ENCODE data around the gene AFG1L.

The AFG1L gene

DNA sequence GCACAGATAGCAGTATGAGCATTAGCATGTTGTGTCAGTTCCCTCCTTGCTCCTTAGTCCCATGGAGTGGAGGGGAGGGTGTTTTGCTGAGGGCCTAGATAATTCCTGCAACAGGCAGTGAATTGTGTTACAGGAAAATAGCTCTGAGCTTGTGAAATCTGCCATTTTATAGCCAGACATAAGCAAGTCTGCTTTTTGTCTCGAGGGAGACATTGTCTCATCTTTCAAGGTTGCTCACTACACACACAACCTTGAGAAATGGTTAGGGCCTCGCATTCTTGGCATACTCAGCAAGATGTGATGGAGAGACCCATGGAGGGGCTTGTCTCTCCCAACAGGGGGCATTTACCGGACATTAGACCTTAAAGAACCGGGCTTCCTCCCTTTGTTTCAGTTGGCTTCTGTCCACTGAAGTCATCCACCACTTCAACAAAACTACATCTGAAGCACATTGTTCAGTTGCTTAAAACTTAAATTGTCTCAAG, 157.9 kb downstream of the AFG1L start:
- H2AFZ ChIP-seq (ENCODE audit: low read length), result no peak overlapping the region
- H3K9ac ChIP-seq (ENCODE audit: low read depth, low read length, poor library complexity, severe bottlenecking), result peak overlapping the region; percentile 42
- TF ChIP-seq CTCF (conservative IDR thresholded peaks at IDR 0.05; ENCODE audit: low read length) (no peak), EZH2phosphoT487 (IDR thresholded peaks at IDR 0.05; ENCODE audit: borderline replicate concordance) (no peak)

DNA sequence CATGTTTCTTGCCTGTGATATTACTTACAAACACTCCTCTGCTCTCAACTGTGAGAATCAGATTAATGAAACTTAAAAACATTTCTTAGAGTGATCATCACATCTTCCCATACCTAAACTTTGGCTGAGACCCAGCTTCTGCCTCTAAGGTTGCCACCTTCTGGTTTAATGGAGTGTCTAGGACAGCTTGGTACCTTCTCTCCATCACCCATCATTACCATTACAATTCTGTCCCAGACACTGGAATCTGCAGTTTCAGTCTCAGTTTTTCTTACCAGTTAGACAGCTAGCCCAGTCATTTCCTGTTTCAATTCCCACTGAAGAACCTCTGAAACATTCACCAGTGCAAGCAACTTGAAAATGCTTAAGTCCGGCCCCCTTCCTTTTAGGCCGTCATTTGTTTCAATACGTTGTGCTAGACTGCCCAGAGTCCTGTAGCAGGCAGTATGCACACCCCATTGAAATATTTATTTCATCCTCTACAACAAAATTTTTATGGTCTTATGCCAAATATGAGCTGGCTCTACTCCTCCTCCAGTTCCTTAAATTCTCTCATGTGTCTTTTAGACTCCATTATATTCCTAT, 158.8 kb downstream of the AFG1L start:
- H3K79me2 ChIP-seq (ENCODE audit: insufficient read depth, low read length), result no peaks in the 10 kb centered on the region
- TF ChIP-seq EZH2phosphoT487 (IDR thresholded peaks at IDR 0.05; ENCODE audit: borderline replicate concordance) (no peak), CTCF (conservative IDR thresholded peaks at IDR 0.05; ENCODE audit: low read length) (peak; percentile 28)
- peaks cover 24% of the 10 kb centered on the region for H3K4me1 ChIP-seq (ENCODE audit: insufficient read depth, low read length, poor library complexity, severe bottlenecking)
- H3K9ac ChIP-seq (ENCODE audit: low read depth, low read length, poor library complexity, severe bottlenecking), result peak overlapping the region; percentile 42
- H3F3A ChIP-seq (ENCODE audit: low read depth), result no peaks in the 10 kb centered on the region
- peak overlapping the region; percentile 59 for H3K4me2 ChIP-seq (ENCODE audit: low read depth, low read length, poor library complexity, severe bottlenecking)
- H3K9me2 ChIP-seq (replicated peaks; ENCODE audit: low read depth, low read length), result no peaks in the 10 kb centered on the region
- no peaks in the 10 kb centered on the region for H4K20me1 ChIP-seq (ENCODE audit: insufficient read depth, low read length, poor library complexity, severe bottlenecking)
- peak overlapping the region; percentile 37; the same call in 1 of the 2 replicates for H2AFZ ChIP-seq (ENCODE audit: low read length)
- H3K4me3 ChIP-seq (ENCODE audit: low read length, poor library complexity, severe bottlenecking), result peak overlapping the region; percentile 51
- 0 out of 2 replicates have a peak, but pooled peaks cover 3% of the 10 kb centered on the region for H3K9me3 ChIP-seq (ENCODE audit: insufficient read depth, low read depth, low read length)
- H3K27me3 ChIP-seq (ENCODE audit: insufficient read depth, low read length, poor library complexity, severe bottlenecking), result no peaks in the 10 kb centered on the region
- no peaks in the 10 kb centered on the region for H3K36me3 ChIP-seq (ENCODE audit: insufficient read depth, low read length)

More for the DNA sequence above, 157.9 kb downstream of the AFG1L start:
- H3K9me3 ChIP-seq (ENCODE audit: insufficient read depth, low read depth, low read length), result no peaks in the 10 kb centered on the region
- H3K79me2 ChIP-seq (ENCODE audit: insufficient read depth, low read length), result no peaks in the 10 kb centered on the region
- H3F3A ChIP-seq (ENCODE audit: low read depth), result no peaks in the 10 kb centered on the region
- no peak overlapping the region for H3K4me3 ChIP-seq (ENCODE audit: low read length, poor library complexity, severe bottlenecking)
- no peaks in the 10 kb centered on the region for H3K36me3 ChIP-seq (ENCODE audit: insufficient read depth, low read length)
- H3K4me1 ChIP-seq (ENCODE audit: insufficient read depth, low read length, poor library complexity, severe bottlenecking), result peaks cover 24% of the 10 kb centered on the region
- no peaks in the 10 kb centered on the region for H3K9me2 ChIP-seq (replicated peaks; ENCODE audit: low read depth, low read length)
- H3K27me3 ChIP-seq (ENCODE audit: insufficient read depth, low read length, poor library complexity, severe bottlenecking), result no peaks in the 10 kb centered on the region
- peak overlapping the region; percentile 59 for H3K4me2 ChIP-seq (ENCODE audit: low read depth, low read length, poor library complexity, severe bottlenecking)
- H4K20me1 ChIP-seq (ENCODE audit: insufficient read depth, low read length, poor library complexity, severe bottlenecking), result no peaks in the 10 kb centered on the region

DNA sequence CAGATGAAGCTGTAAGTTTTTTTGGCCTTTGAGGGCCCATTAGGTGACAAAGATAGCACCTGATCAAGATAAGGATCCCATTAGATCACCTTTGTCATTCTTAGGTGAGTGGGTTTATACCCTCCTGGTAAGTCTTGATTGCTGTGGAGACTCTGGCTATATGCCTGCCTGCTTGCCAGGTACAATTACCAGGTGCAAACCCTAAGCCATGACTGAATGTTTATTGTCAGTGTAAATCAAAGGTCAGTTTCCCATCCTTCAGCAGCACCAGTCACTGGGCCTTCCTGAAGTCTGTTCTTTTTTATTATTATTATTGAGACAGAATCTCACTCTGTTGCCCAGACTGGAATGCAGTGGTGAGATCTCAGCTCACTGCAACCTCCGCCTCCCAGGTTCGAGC, 159.5 kb downstream of the AFG1L start:
- Histone ChIP-seq H3K4me1 (ENCODE audit: insufficient read depth, low read length, poor library complexity, severe bottlenecking) (peaks cover 24% of the 10 kb centered on the region), H3K36me3 (ENCODE audit: insufficient read depth, low read length) (no peaks in the 10 kb centered on the region), H3K79me2 (ENCODE audit: insufficient read depth, low read length) (no peaks in the 10 kb centered on the region), H3K4me2 (ENCODE audit: low read depth, low read length, poor library complexity, severe bottlenecking) (peak overlapping the region; percentile 59), H3K9me2 (replicated peaks; ENCODE audit: low read depth, low read length) (no peaks in the 10 kb centered on the region), H3F3A (ENCODE audit: low read depth) (no peaks in the 10 kb centered on the region), H3K4me3 (ENCODE audit: low read length, poor library complexity, severe bottlenecking) (no peak overlapping the region), H3K9ac (ENCODE audit: low read depth, low read length, poor library complexity, severe bottlenecking) (peak overlapping the region; percentile 42), H4K20me1 (ENCODE audit: insufficient read depth, low read length, poor library complexity, severe bottlenecking) (no peaks in the 10 kb centered on the region), H3K9me3 (ENCODE audit: insufficient read depth, low read depth, low read length) (0 out of 2 replicates have a peak, but pooled peaks cover 3% of the 10 kb centered on the region), H3K27me3 (ENCODE audit: insufficient read depth, low read length, poor library complexity, severe bottlenecking) (no peaks in the 10 kb centered on the region), H2AFZ (ENCODE audit: low read length) (0 out of 2 replicates have a peak overlapping the region, but pooled peaks have one; percentile 37)
- TF ChIP-seq CTCF (conservative IDR thresholded peaks at IDR 0.05; ENCODE audit: low read length), result no peak
- no peak for TF ChIP-seq EZH2phosphoT487 (IDR thresholded peaks at IDR 0.05; ENCODE audit: borderline replicate concordance)

Data from Loucy (cell line).